HG02973 (cell line): ENCODE data around the gene DIS3L2.
"Not testable (repeated sequence)": the region's sequence is repeated elsewhere in the genome, so short reads cannot be mapped to it uniquely, and the experiment has no call there.

ENCODE experiments used
- ATAC-seq: cut with Tn5 transposase; IDR thresholded peaks from one replicate; pipeline ENCODE4 v1.9.1; 2021; ENCODE audit warnings: moderate library complexity; ENCODE audit not compliant: unreplicated experiment

DIS3L2 gene

DNA sequence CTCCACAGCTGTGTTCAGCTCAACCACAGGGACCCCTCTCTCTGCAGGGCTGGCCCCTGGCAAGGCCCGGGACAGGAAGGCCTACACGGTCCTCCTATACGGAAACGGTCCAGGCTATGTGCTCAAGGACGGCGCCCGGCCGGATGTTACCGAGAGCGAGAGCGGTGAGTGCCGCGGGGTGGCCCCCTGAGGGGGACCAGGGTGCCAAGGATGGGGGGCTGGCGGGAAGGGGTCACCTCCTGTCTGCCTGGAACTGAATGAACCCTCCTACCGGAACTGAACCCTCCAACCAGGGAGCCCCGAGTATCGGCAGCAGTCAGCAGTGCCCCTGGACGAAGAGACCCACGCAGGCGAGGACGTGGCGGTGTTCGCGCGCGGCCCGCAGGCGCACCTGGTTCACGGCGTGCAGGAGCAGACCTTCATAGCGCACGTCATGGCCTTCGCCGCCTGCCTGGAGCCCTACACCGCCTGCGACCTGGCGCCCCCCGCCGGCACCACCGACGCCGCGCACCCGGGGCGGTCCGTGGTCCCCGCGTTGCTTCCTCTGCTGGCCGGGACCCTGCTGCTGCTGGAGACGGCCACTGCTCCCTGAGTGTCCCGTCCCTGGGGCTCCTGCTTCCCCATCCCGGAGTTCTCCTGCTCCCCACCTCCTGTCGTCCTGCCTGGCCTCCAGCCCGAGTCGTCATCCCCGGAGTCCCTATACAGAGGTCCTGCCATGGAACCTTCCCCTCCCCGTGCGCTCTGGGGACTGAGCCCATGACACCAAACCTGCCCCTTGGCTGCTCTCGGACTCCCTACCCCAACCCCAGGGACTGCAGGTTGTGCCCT, 419.9 kb downstream of the DIS3L2 start:
- ATAC-seq = not testable (repeated sequence)

DNA sequence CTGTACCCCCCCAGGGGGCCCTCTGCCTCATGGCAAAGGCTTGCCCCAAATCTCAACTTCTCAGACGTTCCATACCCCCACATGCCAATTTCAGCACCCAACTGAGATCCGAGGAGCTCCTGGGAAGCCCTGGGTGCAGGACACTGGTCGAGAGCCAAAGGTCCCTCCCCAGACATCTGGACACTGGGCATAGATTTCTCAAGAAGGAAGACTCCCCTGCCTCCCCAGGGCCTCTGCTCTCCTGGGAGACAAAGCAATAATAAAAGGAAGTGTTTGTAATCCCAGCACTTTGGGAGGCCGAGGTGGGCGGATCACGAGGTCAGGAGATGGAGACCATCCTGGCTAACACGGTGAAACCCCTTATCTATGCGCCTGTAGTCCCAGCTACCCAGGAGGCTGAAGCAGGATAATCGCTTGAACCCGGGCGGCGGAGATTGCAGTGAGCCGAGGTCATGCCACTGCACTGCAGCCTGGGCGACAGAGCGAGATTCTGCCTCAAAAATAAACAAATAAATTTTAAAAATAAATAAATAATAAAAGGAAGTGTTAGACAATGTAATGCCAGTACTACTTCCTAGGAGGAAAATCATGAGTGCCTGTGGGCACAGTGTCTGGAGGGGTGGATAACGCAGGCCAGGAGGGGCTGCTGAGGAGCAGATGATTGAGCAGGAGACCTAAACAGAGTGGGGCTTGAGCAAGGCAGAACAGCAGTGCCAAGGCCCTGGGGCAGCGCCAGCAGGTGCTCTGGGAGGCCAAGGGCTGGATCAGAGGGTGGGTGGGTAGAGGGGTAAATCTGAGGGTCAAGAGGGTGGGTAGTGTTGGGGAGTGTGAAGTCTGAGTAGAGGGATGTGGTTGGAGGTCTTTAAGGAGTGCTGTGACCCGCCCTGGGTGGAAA, 421.1 kb downstream of the DIS3L2 start:
- ATAC-seq = no peak

DNA sequence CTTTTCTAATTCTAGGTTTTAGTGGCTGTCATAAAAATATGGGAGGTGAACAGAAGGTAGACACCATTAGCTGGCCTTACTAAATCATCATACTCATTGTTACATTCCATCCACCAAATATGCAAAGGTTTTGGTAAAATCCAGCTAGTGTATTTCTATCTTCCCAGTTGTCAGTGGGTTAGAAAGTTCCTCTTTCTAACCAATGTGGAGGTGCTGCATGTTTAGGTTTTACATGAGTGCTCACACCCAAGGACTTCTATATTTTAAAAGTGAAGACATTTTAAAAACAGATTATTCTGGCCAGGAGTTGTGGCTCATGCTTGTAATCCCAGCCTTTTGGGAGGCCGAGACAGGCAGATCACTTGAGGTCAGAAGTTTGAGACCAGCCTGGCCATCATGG, 423.0 kb downstream of the DIS3L2 start:
- no peak for ATAC-seq

DNA sequence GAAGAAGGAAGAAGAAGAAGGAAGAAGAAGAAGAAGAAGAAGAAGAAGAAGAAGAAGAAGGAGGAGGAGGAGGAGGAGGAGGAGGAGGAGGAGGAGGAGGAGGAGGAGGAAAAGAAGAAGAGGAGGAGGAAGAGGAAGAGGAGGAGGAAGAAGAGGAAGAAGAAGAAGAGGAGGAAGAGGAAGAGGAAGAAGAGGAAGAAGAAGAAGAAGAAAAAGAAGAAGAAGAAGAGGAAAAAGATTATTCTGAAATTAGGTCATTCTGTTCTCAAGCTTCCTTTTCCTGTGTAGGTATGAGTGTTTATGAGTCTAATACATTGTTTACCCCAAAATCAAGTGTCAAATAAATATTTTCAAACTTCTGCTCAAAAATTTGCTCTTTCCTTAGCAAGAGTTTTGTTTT, 423.5 kb downstream of the DIS3L2 start:
- not testable (repeated sequence) for ATAC-seq

DNA sequence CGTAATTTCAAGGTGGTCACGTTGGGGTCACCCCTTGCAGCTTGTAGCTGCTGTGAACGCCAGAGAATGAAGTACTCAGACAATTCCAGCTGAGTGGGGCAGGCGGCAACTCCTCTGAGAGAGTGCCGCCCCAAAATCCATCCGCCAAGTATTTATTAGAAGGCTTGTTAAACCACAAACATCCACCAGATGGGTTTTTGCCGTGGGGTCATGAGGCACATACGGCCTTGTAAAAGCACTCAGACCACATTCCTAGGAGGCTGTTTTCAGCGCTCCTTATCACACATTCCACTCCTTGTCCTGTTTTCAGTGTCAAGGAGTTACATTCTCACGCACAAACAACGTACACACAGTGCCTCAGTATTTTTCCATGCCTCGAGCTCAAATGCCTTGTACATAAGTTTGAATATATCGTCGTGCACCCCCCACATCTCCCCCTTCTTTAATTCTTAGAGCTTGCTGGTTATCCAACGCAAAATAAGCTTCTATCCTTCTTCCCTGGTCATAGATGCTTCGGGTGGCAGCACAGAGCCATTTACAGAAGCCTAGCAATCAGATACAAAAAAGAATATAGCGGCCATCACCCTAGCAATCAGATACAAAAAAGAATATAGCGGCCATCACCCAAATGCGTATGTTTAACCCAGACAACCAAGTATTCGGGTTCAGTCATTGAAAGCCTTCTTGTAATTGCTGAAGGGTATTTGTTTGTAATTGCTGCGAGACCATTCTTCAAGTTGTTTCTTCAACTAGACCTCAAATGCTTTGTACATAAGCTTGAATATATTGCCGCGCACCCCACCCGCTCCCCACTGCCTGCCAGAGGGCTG, 424.4 kb downstream of the DIS3L2 start:
- ATAC-seq = no peak

DNA sequence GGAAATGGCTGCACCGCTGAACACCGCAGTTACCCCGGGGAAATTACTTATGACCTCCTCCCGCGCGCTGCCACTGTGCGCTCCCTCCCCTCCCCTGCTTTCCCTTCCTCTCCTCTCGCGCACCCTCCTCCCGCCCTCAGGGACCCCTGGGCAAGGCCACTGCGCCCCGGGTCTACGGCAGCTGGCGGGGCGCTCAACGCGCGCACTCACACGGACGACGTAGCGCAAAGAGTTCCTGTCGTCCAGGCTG, 424.9 kb downstream of the DIS3L2 start:
- ATAC-seq = no peak
